ENCODE results near the gene ADM5. TPM values are rescaled to one million over a fixed set of nuclear protein-coding genes. Genes with fewer than 3 reads are reported as not detected.
A peak's percentile ranks its signal among the peaks of the same experiment; 100 is the strongest.

Gene ADM5
- total RNA-seq, 3 donors from 2014 or later = 1.3 to 2.9 (median 1.4) TPM

GRCh38 chr19:49691243-49692146, 2.1 kb downstream of the ADM5 start:
- intact Hi-C loops (cut with DNase I; ENCODE audit: low total_unique reads) = no loop called here
- DNase-seq (ENCODE audit: low spot score in 2 of 2) = no peak

GRCh38 chr19:49692147-49692506, 2.7 kb downstream of the ADM5 start:
- H3K36me3 ChIP-seq = no peaks in the 10 kb centered on the region
- intact Hi-C loops (cut with DNase I; ENCODE audit: low total_unique reads) = no loop called here
- TF ChIP-seq CTCF (IDR thresholded peaks at IDR 0.05) = no peak
- TF ChIP-seq POLR2A (IDR thresholded peaks at IDR 0.05) = no peak
- TF ChIP-seq POLR2AphosphoS5 (IDR thresholded peaks at IDR 0.05) = no peak
- peaks cover 0 to 6% of the 10 kb centered on the region in 2 donors for H3K4me1 ChIP-seq
- no peak overlapping the region for H3K27ac ChIP-seq
- H3K4me3 ChIP-seq = peak overlapping the region in 1 of 3 donors; percentile 58
- no peaks in the 10 kb centered on the region for H3K9me3 ChIP-seq
- H3K27me3 ChIP-seq = no peaks in the 10 kb centered on the region
- no peak for DNase-seq (ENCODE audit: low spot score in 2 of 2)

More at GRCh38 chr19:49691243-49692146, 2.1 kb downstream of the ADM5 start:
- TF ChIP-seq POLR2AphosphoS5 (IDR thresholded peaks at IDR 0.05) = no peak
- no peak for TF ChIP-seq CTCF (IDR thresholded peaks at IDR 0.05)
- no peak for TF ChIP-seq POLR2A (IDR thresholded peaks at IDR 0.05)
- Histone ChIP-seq H3K4me3 (peak overlapping the region; percentile 46 to 75 (median 58)), H3K9me3 (no peaks in the 10 kb centered on the region), H3K27me3 (no peaks in the 10 kb centered on the region), H3K27ac (peak overlapping the region in 1 of 2 donors; percentile 70), H3K4me1 (peaks cover 0 to 6% of the 10 kb centered on the region in 2 donors), H3K36me3 (no peaks in the 10 kb centered on the region)

GRCh38 chr19:49696115-49696514, 6.7 kb downstream of the ADM5 start:
- no peaks in the 10 kb centered on the region for H3K36me3 ChIP-seq
- intact Hi-C loops (cut with DNase I; ENCODE audit: low total_unique reads) = no loop called here
- H3K27ac ChIP-seq = no peak overlapping the region
- no peaks in the 10 kb centered on the region for H3K4me1 ChIP-seq
- no peak overlapping the region for H3K4me3 ChIP-seq
- no peaks in the 10 kb centered on the region for H3K27me3 ChIP-seq
- TF ChIP-seq POLR2A (IDR thresholded peaks at IDR 0.05) (no peak), POLR2AphosphoS5 (IDR thresholded peaks at IDR 0.05) (no peak)
- no peak for DNase-seq (ENCODE audit: low spot score in 2 of 2)
- no peaks in the 10 kb centered on the region for H3K9me3 ChIP-seq

GRCh38 chr19:49696865-49697264, 7.5 kb downstream of the ADM5 start:
- DNase-seq (ENCODE audit: low spot score in 2 of 2) = no peak
- TF ChIP-seq POLR2A (IDR thresholded peaks at IDR 0.05) (no peak), CTCF (IDR thresholded peaks at IDR 0.05) (no peak), POLR2AphosphoS5 (IDR thresholded peaks at IDR 0.05) (no peak)
- intact Hi-C loops (cut with DNase I; ENCODE audit: low total_unique reads) = no loop called here

GRCh38 chr19:49699364-49699763, 10.0 kb downstream of the ADM5 start:
- no peak for DNase-seq (ENCODE audit: low spot score in 2 of 2)
- no peak for TF ChIP-seq POLR2A (IDR thresholded peaks at IDR 0.05)
- no peak for TF ChIP-seq POLR2AphosphoS5 (IDR thresholded peaks at IDR 0.05)
- TF ChIP-seq CTCF (IDR thresholded peaks at IDR 0.05) = no peak
- Histone ChIP-seq H3K4me1 (no peaks in the 10 kb centered on the region), H3K9me3 (no peaks in the 10 kb centered on the region), H3K27me3 (no peaks in the 10 kb centered on the region), H3K27ac (no peak overlapping the region), H3K4me3 (no peak overlapping the region), H3K36me3 (no peaks in the 10 kb centered on the region)
- intact Hi-C loops (cut with DNase I; ENCODE audit: low total_unique reads) = no loop called here

More at GRCh38 chr19:49696865-49697264, 7.5 kb downstream of the ADM5 start:
- H3K36me3 ChIP-seq = no peaks in the 10 kb centered on the region
- no peaks in the 10 kb centered on the region for H3K4me1 ChIP-seq
- no peak overlapping the region for H3K4me3 ChIP-seq
- H3K27ac ChIP-seq = no peak overlapping the region
- H3K27me3 ChIP-seq = no peaks in the 10 kb centered on the region
- no peaks in the 10 kb centered on the region for H3K9me3 ChIP-seq
